WTC11 (cell line): ENCODE measurements around the gene TNFRSF19. TPM values are rescaled to one million over a fixed set of nuclear protein-coding genes. Genes with fewer than 3 reads are reported as not detected.

Source experiments
- ATAC-seq: fragments of 200-7000 bp; cut with Tn5 transposase; 2 replicates; pipeline ENCODE4 v1.10.0; 2021; ENCODE audit warnings: mild to moderate bottlenecking, moderate library complexity
- CTCF ChIA-PET: fragments of 300-600 bp; sonication (Branson Sonifier 250); formaldehyde crosslinking; loops from one replicate; lab custom pipeline; 2021; ENCODE audit warnings: antibody characterized with exemption; lab: Charles Lee
- POLR2A ChIA-PET: fragments of 350-600 bp; sonication (Branson Sonifier 250); formaldehyde crosslinking; loops from one replicate; lab custom pipeline; 2021; ENCODE audit warnings: antibody characterized with exemption; lab: Charles Lee
- DNase-seq: peaks from one replicate; pipeline ENCODE4 v3.0.0; 2021; ENCODE audit warnings: low spot score
- H3K27ac Mint-ChIP-seq: 2 replicates; pipeline ENCODE4 v1.8.0; 2021; ENCODE audit warnings: mixed read lengths
- H3K27me3 Mint-ChIP-seq: 2 replicates; pipeline ENCODE4 v1.8.0; 2021; ENCODE audit warnings: low read depth, mild to moderate bottlenecking, moderate library complexity, mixed read lengths
- H3K36me3 Mint-ChIP-seq: 2 replicates; pipeline ENCODE4 v1.8.0; 2021; ENCODE audit warnings: mixed read lengths
- H3K4me1 Mint-ChIP-seq: 2 replicates; pipeline ENCODE4 v1.8.0; 2022; ENCODE audit warnings: mixed read lengths
- H3K4me3 Mint-ChIP-seq: 2 replicates; pipeline ENCODE4 v1.8.0; 2021; ENCODE audit warnings: mild to moderate bottlenecking, moderate library complexity, mixed read lengths
- H3K9me3 Mint-ChIP-seq: 2 replicates; pipeline ENCODE4 v1.8.0; 2021; ENCODE audit warnings: mixed read lengths
- CREB1 ChIP-seq: sonication (generic); formaldehyde crosslinking; IDR thresholded peaks from 2 replicates; pipeline ENCODE4 v1.8.0; 2023; ENCODE audit warnings: mild to moderate bottlenecking, missing genetic modification reagents
- E2F1 ChIP-seq: sonication (generic); formaldehyde crosslinking; IDR thresholded peaks from 2 replicates; pipeline ENCODE4 v1.8.0; 2022; ENCODE audit warnings: mild to moderate bottlenecking, missing genetic modification reagents
- FOXP1 ChIP-seq: sonication (generic); formaldehyde crosslinking; IDR thresholded peaks from 2 replicates; pipeline ENCODE4 v1.8.0; 2022; ENCODE audit warnings: missing genetic modification reagents, mild to moderate bottlenecking, moderate library complexity, borderline replicate concordance
- IRF2 ChIP-seq: sonication (generic); formaldehyde crosslinking; IDR thresholded peaks from 2 replicates; pipeline ENCODE4 v1.8.0; 2022; ENCODE audit warnings: low read depth, missing genetic modification reagents, borderline replicate concordance
- JAZF1 ChIP-seq: fragments of 250-450 bp; sonication (Bioruptor Pico); IDR thresholded peaks from 2 replicates; pipeline ENCODE4 v1.9.0; 2021; ENCODE audit warnings: moderate library complexity, mild to moderate bottlenecking, inconsistent platforms
- MXD4 ChIP-seq: fragments of 250-450 bp; sonication (Bioruptor Pico); IDR thresholded peaks from 2 replicates; pipeline ENCODE4 v1.8.0; 2021; ENCODE audit warnings: mild to moderate bottlenecking, moderate library complexity, borderline replicate concordance
- SMAD4 ChIP-seq: sonication (generic); formaldehyde crosslinking; IDR thresholded peaks from 2 replicates; pipeline ENCODE4 v1.8.0; 2022; ENCODE audit warnings: mild to moderate bottlenecking, missing genetic modification reagents
- SOX15 ChIP-seq: fragments of 250-450 bp; sonication (Bioruptor Pico); IDR thresholded peaks from 2 replicates; pipeline ENCODE4 v1.9.0; 2021; ENCODE audit warnings: mild to moderate bottlenecking
- TCF7 ChIP-seq: sonication (generic); formaldehyde crosslinking; IDR thresholded peaks from 2 replicates; pipeline ENCODE4 v1.8.0; 2022; ENCODE audit warnings: mild to moderate bottlenecking, low read depth, missing genetic modification reagents, moderate library complexity
- TEAD4 ChIP-seq: sonication (generic); formaldehyde crosslinking; IDR thresholded peaks from 2 replicates; pipeline ENCODE4 v1.8.0; 2022; ENCODE audit warnings: mild to moderate bottlenecking, missing genetic modification reagents
- USF1 ChIP-seq: sonication (generic); formaldehyde crosslinking; IDR thresholded peaks from 2 replicates; pipeline ENCODE4 v1.8.0; 2022; ENCODE audit warnings: mild to moderate bottlenecking, missing genetic modification reagents
- USF2 ChIP-seq: sonication (generic); formaldehyde crosslinking; IDR thresholded peaks from 2 replicates; pipeline ENCODE4 v1.8.1; 2023; ENCODE audit warnings: mild to moderate bottlenecking, missing genetic modification reagents, moderate library complexity
- ZNF138 ChIP-seq: sonication (generic); formaldehyde crosslinking; conservative IDR thresholded peaks from 2 replicates; pipeline ENCODE4 v1.8.1; 2022; ENCODE audit warnings: mild to moderate bottlenecking, moderate library complexity, missing genetic modification reagents
- ZNF219 ChIP-seq: sonication (generic); formaldehyde crosslinking; IDR thresholded peaks from 2 replicates; pipeline ENCODE4 v1.8.0; 2023; ENCODE audit warnings: missing genetic modification reagents, mild to moderate bottlenecking, borderline replicate concordance
- ZNF416 ChIP-seq: fragments of 250-450 bp; sonication (Bioruptor Pico); IDR thresholded peaks from 2 replicates; pipeline ENCODE4 v1.9.0; 2021; ENCODE audit warnings: mild to moderate bottlenecking, inconsistent platforms
- total RNA-seq: library from RNA; stranded (reverse); gene quantifications from 3 replicates; pipeline ENCODE4 v1.2.3, GENCODE V29; 2021
- TF ChIP-seq, protein P1 (sequence below): sonication (generic); formaldehyde crosslinking; IDR thresholded peaks from 2 replicates; pipeline ENCODE4 v1.8.1; 2022; ENCODE audit warnings: mild to moderate bottlenecking, missing genetic modification reagents, moderate library complexity, borderline replicate concordance
- TF ChIP-seq, protein P2 (sequence below): sonication (generic); formaldehyde crosslinking; IDR thresholded peaks from 2 replicates; pipeline ENCODE4 v1.8.0; 2023; ENCODE audit warnings: mild to moderate bottlenecking, missing genetic modification reagents
- TF ChIP-seq, protein P3 (sequence below): fragments of 250-450 bp; sonication (Bioruptor Pico); IDR thresholded peaks from 2 replicates; pipeline ENCODE4 v1.9.0; 2021; ENCODE audit warnings: moderate library complexity, mild to moderate bottlenecking, inconsistent platforms, borderline replicate concordance

The TNFRSF19 gene
- total RNA-seq, 1 experiment from 2014 or later = 0.20 TPM

- H3K4me3 Mint-ChIP-seq = no peak overlapping the region
- CTCF ChIA-PET = interaction anchor here (0.7 to 2.6 kb wide), 3 partner anchors 15 to 74 kb away, joined by 3 to 8 read pairs (median 4); no protein-coding TSS in a partner anchor
- TF ChIP-seq CREB1 (CRISPR knock-in tag) (no peak), FOXP1 (no peak), SOX15 (no peak)
- TF ChIP-seq, protein P1, sequence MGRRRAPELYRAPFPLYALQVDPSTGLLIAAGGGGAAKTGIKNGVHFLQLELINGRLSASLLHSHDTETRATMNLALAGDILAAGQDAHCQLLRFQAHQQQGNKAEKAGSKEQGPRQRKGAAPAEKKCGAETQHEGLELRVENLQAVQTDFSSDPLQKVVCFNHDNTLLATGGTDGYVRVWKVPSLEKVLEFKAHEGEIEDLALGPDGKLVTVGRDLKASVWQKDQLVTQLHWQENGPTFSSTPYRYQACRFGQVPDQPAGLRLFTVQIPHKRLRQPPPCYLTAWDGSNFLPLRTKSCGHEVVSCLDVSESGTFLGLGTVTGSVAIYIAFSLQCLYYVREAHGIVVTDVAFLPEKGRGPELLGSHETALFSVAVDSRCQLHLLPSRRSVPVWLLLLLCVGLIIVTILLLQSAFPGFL = no peak
- H3K27ac Mint-ChIP-seq = no peak overlapping the region
- DNase-seq = no peak
- 0 out of 2 replicates have a peak, but pooled peaks cover 7% of the 10 kb centered on the region for H3K9me3 Mint-ChIP-seq
- H3K27me3 Mint-ChIP-seq = no peaks in the 10 kb centered on the region
- POLR2A ChIA-PET = no interaction called here
- no peaks in the 10 kb centered on the region for H3K36me3 Mint-ChIP-seq
- peaks cover 37% of the 10 kb centered on the region for H3K4me1 Mint-ChIP-seq
- ATAC-seq = no peak
These were observed 82.9 kb downstream of the TNFRSF19 start for GRCh38 chr13:23652909-23653726.

DNA sequence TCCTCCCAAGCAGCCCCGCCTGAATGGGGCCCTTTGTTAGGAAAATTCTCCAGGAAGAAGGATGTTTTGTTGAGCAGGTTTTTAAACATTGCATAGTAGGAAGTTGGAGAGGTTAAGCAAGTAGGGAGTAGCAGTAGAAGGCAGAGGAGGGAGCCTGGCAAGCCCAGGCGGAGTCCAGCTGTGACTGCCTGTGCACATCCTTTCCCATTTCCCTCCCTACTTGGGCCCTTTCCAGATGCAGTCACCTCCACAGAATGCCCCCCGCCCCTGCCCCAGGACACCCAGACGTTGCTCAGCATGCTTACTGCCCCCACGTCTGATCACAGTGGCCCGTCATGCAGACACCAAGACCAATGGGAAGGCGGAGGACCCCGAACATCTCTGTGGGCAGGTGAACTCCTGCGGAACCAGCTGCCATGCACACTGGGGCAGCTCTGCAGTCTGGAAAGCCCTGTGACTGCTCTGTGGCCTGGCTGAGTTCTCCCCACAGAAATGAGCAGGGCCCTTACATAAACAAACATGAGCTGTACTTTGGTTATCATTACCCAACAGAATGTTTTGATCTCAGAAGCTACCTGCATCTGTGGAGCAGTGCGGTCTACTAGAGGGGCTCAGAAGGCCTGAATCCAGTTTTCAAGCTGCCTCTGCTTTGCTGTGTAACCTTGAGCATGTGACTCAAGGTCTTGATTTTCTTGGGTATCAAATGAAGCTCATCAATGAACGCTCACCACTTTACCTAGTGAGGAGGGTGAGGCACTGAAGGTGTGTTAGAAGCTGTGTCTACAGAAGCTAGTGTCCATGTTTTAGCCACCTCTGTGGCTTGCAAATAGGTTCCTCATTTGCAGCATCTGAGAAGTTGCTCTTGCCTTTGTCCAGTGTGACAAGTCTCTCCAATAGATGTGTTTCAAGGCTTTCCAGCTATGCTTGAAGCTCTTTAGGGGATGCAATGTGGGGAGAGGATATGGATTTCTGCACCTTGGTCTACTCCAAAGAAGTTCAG is 84.2 kb downstream of the TNFRSF19 start:
- no peak overlapping the region for H3K4me3 Mint-ChIP-seq
- peaks cover 47% of the 10 kb centered on the region for H3K4me1 Mint-ChIP-seq
- H3K27ac Mint-ChIP-seq = no peak overlapping the region; the same call in 1 of the 2 replicates
- no peaks in the 10 kb centered on the region for H3K27me3 Mint-ChIP-seq
- TF ChIP-seq USF2 (CRISPR knock-in tag) = no peak
- no peak for TF ChIP-seq IRF2 (CRISPR knock-in tag)
- TF ChIP-seq USF1 (CRISPR knock-in tag) = no peak
- TF ChIP-seq ZNF219 = no peak
- no peak for TF ChIP-seq MXD4
- TF ChIP-seq TCF7 (CRISPR knock-in tag) = no peak
- TF ChIP-seq SMAD4 (CRISPR knock-in tag) = no peak
- no peak for TF ChIP-seq ZNF138 (CRISPR knock-in tag)
- TF ChIP-seq SOX15 = no peak
- no peak for TF ChIP-seq JAZF1 (CRISPR knock-in tag)
- TF ChIP-seq TEAD4 (CRISPR knock-in tag) = no peak
- no peak for TF ChIP-seq ZNF416 (CRISPR knock-in tag)
- TF ChIP-seq E2F1 = no peak
- TF ChIP-seq, protein P2, sequence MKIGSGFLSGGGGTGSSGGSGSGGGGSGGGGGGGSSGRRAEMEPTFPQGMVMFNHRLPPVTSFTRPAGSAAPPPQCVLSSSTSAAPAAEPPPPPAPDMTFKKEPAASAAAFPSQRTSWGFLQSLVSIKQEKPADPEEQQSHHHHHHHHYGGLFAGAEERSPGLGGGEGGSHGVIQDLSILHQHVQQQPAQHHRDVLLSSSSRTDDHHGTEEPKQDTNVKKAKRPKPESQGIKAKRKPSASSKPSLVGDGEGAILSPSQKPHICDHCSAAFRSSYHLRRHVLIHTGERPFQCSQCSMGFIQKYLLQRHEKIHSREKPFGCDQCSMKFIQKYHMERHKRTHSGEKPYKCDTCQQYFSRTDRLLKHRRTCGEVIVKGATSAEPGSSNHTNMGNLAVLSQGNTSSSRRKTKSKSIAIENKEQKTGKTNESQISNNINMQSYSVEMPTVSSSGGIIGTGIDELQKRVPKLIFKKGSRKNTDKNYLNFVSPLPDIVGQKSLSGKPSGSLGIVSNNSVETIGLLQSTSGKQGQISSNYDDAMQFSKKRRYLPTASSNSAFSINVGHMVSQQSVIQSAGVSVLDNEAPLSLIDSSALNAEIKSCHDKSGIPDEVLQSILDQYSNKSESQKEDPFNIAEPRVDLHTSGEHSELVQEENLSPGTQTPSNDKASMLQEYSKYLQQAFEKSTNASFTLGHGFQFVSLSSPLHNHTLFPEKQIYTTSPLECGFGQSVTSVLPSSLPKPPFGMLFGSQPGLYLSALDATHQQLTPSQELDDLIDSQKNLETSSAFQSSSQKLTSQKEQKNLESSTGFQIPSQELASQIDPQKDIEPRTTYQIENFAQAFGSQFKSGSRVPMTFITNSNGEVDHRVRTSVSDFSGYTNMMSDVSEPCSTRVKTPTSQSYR (CRISPR knock-in tag) = no peak
- TF ChIP-seq, protein P3, sequence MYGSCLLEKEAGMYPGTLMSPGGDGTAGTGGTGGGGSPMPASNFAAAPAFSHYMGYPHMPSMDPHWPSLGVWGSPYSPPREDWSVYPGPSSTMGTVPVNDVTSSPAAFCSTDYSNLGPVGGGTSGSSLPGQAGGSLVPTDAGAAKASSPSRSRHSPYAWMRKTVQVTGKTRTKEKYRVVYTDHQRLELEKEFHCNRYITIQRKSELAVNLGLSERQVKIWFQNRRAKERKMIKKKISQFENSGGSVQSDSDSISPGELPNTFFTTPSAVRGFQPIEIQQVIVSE (CRISPR knock-in tag) = no peak
- ATAC-seq (peak; percentile 75), DNase-seq (no peak)
- H3K9me3 Mint-ChIP-seq = 0 out of 2 replicates have a peak, but pooled peaks cover 3% of the 10 kb centered on the region
- CTCF ChIA-PET = interaction anchor here (0.6 to 2.6 kb wide), 2 partner anchors 15 to 20 kb away, joined by 3 to 8 read pairs; no protein-coding TSS in a partner anchor
- no peaks in the 10 kb centered on the region for H3K36me3 Mint-ChIP-seq
- POLR2A ChIA-PET = no interaction called here
